ENCODE data around the gene ADCY2.

The ADCY2 gene

DNA sequence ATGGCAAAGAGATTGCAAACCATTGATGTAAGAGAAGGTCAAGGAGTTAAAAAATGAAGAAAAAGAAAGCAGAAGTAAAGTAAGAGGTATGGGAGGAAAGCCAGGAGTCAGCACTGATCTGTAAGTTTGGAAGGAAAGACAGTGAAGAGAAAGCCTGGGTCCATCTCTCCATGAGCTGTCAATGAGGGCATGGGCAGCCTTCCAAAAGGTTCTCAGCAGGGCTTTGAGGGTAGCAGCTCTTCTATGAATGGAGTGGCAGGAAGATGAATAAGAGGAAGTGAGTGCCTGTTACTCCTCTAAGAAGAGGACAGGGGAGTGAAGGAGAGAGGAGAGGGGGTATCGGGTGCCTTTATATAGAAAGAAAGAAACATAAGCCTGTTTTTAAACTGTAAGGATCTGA, 97.1 kb downstream of the ADCY2 start:
- no peaks in the 10 kb centered on the region for H3K4me1 ChIP-seq (ENCODE audit: low read depth, poor library complexity, severe bottlenecking)
- H3K27me3 ChIP-seq (ENCODE audit: insufficient read depth, low read depth), result no peaks in the 10 kb centered on the region
- TF ChIP-seq, protein P1, sequence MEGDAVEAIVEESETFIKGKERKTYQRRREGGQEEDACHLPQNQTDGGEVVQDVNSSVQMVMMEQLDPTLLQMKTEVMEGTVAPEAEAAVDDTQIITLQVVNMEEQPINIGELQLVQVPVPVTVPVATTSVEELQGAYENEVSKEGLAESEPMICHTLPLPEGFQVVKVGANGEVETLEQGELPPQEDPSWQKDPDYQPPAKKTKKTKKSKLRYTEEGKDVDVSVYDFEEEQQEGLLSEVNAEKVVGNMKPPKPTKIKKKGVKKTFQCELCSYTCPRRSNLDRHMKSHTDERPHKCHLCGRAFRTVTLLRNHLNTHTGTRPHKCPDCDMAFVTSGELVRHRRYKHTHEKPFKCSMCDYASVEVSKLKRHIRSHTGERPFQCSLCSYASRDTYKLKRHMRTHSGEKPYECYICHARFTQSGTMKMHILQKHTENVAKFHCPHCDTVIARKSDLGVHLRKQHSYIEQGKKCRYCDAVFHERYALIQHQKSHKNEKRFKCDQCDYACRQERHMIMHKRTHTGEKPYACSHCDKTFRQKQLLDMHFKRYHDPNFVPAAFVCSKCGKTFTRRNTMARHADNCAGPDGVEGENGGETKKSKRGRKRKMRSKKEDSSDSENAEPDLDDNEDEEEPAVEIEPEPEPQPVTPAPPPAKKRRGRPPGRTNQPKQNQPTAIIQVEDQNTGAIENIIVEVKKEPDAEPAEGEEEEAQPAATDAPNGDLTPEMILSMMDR (conservative IDR thresholded peaks at IDR 0.05; ENCODE audit: low read depth, low read length), result no peak
- no peak overlapping the region for H3K4me2 ChIP-seq
- no peak overlapping the region for H3K9ac ChIP-seq
- no peak overlapping the region for H2AFZ ChIP-seq (ENCODE audit: low read depth)
- H3K36me3 ChIP-seq (ENCODE audit: insufficient read depth), result no peaks in the 10 kb centered on the region
- H3K79me2 ChIP-seq (ENCODE audit: insufficient read depth, low read depth), result no peaks in the 10 kb centered on the region
- no peak overlapping the region for H3K4me3 ChIP-seq (IDR thresholded peaks at IDR 0.05; ENCODE audit: insufficient read depth, low read depth, low read length)
- no peaks in the 10 kb centered on the region for H4K20me1 ChIP-seq (ENCODE audit: insufficient read depth)
- H3K27ac ChIP-seq, result no peak overlapping the region

DNA sequence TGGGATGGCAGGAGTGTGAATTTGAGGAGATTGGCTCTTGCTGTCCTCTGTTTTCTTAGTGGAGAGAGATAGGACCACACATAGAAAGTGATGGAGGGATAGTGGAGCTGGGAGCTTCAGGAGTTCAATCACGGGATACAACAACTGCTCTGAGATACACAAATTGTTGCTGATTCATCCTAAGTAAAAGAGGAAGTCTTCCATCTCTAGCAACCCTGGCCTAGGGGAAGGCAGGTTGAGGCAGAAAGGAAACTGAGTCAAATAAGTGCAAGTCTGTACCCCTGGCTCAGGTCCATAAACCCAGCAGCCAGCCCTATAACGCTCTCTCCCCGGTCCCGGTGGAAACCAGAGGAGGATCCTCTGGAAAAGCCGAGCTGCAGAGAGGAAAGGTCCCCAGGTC, 97.7 kb downstream of the ADCY2 start:
- TF ChIP-seq, protein P1 (conservative IDR thresholded peaks at IDR 0.05; ENCODE audit: low read depth, low read length), result no peak
- Histone ChIP-seq H3K27me3 (ENCODE audit: insufficient read depth, low read depth) (no peaks in the 10 kb centered on the region), H2AFZ (ENCODE audit: low read depth) (no peak overlapping the region), H3K27ac (no peak overlapping the region), H3K36me3 (ENCODE audit: insufficient read depth) (no peaks in the 10 kb centered on the region), H3K9ac (no peak overlapping the region), H3K4me3 (IDR thresholded peaks at IDR 0.05; ENCODE audit: insufficient read depth, low read depth, low read length) (no peak overlapping the region), H4K20me1 (ENCODE audit: insufficient read depth) (no peaks in the 10 kb centered on the region), H3K79me2 (ENCODE audit: insufficient read depth, low read depth) (no peaks in the 10 kb centered on the region), H3K4me2 (no peak overlapping the region), H3K4me1 (ENCODE audit: low read depth, poor library complexity, severe bottlenecking) (no peaks in the 10 kb centered on the region)

DNA sequence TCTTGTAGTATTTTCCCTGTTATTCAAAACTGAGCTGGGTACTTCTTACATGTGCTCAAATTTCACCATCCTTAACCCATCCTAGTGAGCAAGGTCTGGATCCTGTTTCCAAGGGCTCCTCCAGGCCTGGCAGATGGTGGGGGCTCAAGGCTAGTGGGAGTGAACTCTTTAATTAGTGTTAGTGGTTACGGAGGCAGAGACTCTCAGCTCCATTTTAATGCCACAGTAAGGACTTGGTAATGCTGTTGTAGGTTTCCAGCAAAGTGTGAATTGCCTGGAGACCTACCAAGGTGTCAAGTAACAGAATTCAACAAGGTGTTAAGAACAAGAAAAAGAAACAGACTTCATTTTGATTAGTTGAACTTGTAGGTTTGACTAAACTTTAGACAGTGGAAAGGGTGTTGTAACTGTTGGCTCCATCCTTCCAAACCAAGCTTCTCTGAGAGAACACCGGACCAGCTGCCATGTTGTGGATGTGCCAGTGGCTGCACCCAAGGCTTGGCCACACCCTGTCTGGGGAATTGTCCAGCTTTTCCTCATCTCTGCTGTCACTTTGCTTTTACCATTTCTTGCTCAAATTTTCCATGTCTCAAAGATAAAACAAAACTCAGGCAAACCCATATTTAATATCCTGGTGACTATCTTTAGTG, 98.7 kb downstream of the ADCY2 start:
- H3K4me2 ChIP-seq, result no peak overlapping the region
- no peak overlapping the region for H3K4me3 ChIP-seq (IDR thresholded peaks at IDR 0.05; ENCODE audit: insufficient read depth, low read depth, low read length)
- H3K27ac ChIP-seq, result no peak overlapping the region
- no peak overlapping the region for H3K9ac ChIP-seq
- no peaks in the 10 kb centered on the region for H3K4me1 ChIP-seq (ENCODE audit: low read depth, poor library complexity, severe bottlenecking)
- no peaks in the 10 kb centered on the region for H4K20me1 ChIP-seq (ENCODE audit: insufficient read depth)
- H3K79me2 ChIP-seq (ENCODE audit: insufficient read depth, low read depth), result no peaks in the 10 kb centered on the region
- TF ChIP-seq, protein P1 (conservative IDR thresholded peaks at IDR 0.05; ENCODE audit: low read depth, low read length), result no peak
- H2AFZ ChIP-seq (ENCODE audit: low read depth), result no peak overlapping the region
- no peaks in the 10 kb centered on the region for H3K36me3 ChIP-seq (ENCODE audit: insufficient read depth)
- no peaks in the 10 kb centered on the region for H3K27me3 ChIP-seq (ENCODE audit: insufficient read depth, low read depth)

DNA sequence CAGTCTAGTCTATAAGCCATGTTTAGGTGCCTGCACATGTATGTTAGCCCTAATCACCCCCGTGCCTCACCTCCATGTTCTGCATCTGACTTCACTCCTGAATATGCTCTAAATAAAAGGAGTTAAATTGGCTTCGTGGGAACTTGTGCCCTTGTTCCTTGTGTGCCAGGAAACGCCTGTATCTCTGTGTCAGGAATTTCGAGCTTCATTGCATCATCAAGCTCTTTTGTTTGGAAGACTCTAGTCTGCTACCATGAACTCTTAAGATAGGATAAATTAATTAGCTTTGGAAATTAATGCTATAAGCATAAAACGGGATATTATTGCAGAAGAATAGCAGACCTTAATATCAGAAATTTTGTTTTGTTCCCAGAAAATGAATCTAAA, 99.2 kb downstream of the ADCY2 start:
- no peak overlapping the region for H3K4me3 ChIP-seq (IDR thresholded peaks at IDR 0.05; ENCODE audit: insufficient read depth, low read depth, low read length)
- H3K27ac ChIP-seq, result no peak overlapping the region
- no peaks in the 10 kb centered on the region for H3K36me3 ChIP-seq (ENCODE audit: insufficient read depth)
- H3K4me1 ChIP-seq (ENCODE audit: low read depth, poor library complexity, severe bottlenecking), result no peaks in the 10 kb centered on the region
- H3K9ac ChIP-seq, result no peak overlapping the region
- H2AFZ ChIP-seq (ENCODE audit: low read depth), result no peak overlapping the region
- H3K27me3 ChIP-seq (ENCODE audit: insufficient read depth, low read depth), result no peaks in the 10 kb centered on the region
- TF ChIP-seq, protein P1 (conservative IDR thresholded peaks at IDR 0.05; ENCODE audit: low read depth, low read length), result no peak
- no peaks in the 10 kb centered on the region for H4K20me1 ChIP-seq (ENCODE audit: insufficient read depth)
- H3K4me2 ChIP-seq, result no peak overlapping the region
- no peaks in the 10 kb centered on the region for H3K79me2 ChIP-seq (ENCODE audit: insufficient read depth, low read depth)

Data from KMS-11 (cell line).